Stromal cell of bone marrow (primary cell): Measurements from ENCODE around the gene SSRP1.
A peak's percentile ranks its signal among the peaks of the same experiment; 100 is the strongest.
"Not testable (repeated sequence)": the region's sequence is repeated elsewhere in the genome, so short reads cannot be mapped to it uniquely, and the experiment has no call there.

Source experiments
- DNase-seq: peaks from one replicate; pipeline ENCODE4 v3.0.0-alpha.2; 2012; ENCODE audit warnings: low read depth

Gene SSRP1, protein sequence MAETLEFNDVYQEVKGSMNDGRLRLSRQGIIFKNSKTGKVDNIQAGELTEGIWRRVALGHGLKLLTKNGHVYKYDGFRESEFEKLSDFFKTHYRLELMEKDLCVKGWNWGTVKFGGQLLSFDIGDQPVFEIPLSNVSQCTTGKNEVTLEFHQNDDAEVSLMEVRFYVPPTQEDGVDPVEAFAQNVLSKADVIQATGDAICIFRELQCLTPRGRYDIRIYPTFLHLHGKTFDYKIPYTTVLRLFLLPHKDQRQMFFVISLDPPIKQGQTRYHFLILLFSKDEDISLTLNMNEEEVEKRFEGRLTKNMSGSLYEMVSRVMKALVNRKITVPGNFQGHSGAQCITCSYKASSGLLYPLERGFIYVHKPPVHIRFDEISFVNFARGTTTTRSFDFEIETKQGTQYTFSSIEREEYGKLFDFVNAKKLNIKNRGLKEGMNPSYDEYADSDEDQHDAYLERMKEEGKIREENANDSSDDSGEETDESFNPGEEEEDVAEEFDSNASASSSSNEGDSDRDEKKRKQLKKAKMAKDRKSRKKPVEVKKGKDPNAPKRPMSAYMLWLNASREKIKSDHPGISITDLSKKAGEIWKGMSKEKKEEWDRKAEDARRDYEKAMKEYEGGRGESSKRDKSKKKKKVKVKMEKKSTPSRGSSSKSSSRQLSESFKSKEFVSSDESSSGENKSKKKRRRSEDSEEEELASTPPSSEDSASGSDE

DNA sequence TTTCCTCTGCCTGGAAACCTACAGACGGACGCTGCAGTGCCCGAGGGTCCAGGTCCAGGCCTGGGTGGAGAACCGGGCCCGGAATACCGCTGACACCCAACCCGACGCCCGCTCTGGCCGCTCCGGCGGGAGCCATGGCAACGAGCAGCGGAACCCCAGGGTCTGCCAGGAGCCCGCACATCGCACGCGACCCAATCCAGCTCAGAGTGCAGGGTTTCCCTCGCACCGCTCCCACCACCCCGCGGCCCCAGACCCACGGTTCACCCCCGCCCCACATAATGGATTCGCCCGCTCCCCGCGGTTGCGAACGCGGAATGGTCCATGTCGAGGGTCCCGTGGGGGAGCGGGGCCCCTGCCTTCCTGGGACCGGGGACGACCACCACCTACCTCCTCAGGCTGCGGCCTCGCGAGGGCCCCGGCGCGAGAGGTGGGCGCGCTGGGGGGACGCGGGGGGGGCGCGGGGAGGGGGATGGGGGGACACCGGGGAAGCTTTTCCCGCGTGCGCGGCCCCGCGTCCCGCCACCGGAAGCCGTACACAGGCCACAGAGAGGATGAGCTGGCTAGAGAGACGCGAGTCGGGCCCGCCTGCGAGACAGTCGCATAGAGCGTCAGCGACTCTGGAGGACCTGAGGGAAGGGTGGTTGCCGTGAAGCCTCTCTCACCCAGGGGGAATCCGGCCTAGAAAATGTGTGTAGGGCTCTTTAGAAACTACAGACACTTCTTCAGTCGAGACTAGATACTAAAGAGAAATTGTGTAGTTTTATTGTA is at the start of gene SSRP1:
Gene SSRP1 (minus strand): TSS at position 550 of the 768 bp plus-strand sequence. CDS start 771 bp downstream, outside the sequence.
- peak; percentile 73 for DNase-seq

DNA sequence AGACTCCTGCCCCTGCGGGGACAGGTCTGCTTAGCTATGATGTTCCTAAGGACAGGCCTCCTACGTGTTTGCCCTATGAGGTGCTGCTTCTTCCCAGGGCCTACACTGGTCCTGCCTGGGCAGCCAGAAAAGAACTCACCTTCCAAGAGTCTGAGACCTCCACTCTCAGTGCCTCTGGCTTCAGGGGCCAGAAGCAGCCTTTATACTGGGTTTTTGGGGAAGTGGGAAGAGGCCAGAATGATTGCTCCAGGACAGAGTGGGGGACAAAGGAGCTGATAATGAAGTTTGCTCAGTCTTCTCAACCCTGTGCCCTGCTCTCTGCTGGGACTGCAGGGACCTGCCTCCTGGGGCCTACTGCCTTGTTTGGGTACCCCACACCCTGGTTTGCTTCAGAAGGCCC is 45.3 kb upstream of the SSRP1 start, which contains the start of gene PRG3:
Gene PRG3 (minus strand): TSS at position 176 of the 400 bp plus-strand sequence. CDS start 442 bp downstream, outside the sequence.
- DNase-seq, result no peak

DNA sequence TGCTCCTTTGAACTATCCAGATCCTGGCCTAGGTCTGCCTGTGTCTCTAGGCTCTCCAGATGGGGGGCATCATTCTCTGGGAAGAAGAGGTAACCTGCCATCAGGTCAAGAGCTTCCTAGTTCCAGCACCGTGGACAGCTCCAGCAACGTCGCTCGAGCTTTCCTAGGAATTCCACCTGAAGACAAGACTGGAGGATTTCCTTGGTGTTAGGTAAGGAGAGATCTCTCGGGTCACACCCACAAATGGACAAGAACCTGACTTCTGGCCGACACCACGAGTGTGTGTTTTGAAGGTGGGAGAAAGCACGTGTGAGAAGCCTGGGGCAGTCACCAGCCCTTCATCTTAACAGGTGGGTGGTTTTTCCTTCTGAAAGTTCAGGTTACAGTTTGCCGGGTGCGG is 44.0 kb upstream of the SSRP1 start:
- no peak for DNase-seq

DNA sequence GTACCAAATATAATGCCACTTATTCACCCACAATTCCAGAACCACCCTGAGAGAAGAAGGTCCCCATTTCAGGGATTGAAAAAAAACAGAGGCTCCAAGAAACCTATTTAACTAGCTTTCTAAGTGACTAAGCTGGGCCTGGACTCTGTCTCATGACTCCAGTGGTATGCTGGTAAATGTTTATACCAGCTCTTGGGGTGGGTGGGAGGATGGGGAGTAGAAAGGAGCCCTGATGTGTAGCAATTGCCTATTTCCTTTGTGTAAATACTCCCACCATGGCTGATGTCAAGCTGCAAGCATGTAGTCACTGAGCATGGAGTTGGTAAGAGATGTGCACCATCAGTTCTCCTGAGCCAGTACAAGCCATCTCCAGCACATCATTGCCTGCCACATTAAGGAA is 42.5 kb upstream of the SSRP1 start:
- DNase-seq, result no peak

DNA sequence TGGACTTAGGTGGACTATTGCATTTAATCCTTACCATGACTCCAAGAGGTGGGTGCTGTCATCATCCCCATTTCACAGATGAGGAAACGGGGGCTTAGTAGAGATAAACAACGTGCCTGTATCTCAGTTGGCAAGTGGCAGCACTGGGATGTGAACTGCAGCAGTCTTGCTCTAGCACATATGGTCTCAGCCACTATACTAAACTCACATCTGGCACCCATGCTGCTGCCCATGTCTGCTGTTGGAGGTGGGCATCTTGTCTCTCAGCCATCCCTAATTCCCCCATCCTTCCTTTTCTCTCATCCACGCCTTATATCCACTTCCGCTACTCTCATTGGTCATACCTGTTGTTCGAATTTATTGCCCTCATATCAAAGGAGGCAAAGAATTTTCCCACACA is 41.4 kb upstream of the SSRP1 start:
- DNase-seq, result no peak

DNA sequence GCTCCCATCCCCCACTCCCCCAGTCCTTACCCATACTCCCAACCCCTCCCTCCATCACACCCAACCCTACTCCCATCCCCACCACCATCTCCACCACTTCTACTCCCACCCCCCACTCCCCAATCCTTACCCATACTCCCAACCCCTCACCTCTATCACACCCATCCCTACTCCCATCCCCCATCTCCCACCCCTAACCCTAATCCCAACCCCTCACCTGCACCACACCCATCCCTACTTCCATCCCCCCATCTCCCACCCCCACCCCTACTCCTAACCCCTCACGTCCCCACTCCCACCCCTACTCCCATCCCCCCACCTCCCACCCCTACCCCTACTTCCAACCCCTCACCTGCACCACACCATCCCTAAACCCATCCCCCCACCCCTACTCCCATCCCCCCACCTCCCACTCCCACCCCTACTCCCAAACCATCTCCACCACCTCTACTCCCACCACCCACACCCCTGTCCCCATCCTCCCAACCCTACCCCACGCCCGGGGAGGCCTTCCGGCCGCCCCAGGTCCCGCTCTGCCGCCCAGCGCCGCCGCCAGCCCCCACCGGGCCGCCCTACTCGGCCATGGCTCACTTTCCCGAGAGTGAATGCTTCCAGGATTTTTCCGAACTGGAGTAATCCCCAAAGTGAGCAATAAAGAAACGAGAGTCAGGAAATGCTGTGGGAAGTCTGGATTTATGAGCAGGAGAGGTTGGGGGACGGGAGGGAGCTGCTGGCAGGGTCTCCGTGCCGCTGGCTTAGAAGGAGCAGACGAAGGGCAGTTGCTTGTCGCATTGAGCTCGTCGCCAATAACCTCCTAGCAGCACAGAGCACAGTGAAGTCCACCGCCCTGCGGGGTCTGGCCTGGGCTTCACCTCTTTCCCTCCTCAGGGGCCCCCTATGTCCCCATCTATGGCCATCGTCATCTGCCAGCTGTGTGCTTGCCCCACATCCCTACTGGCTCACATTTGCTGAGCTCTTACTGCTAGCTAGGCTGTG is 40.7 kb upstream of the SSRP1 start:
- no peak for DNase-seq

DNA sequence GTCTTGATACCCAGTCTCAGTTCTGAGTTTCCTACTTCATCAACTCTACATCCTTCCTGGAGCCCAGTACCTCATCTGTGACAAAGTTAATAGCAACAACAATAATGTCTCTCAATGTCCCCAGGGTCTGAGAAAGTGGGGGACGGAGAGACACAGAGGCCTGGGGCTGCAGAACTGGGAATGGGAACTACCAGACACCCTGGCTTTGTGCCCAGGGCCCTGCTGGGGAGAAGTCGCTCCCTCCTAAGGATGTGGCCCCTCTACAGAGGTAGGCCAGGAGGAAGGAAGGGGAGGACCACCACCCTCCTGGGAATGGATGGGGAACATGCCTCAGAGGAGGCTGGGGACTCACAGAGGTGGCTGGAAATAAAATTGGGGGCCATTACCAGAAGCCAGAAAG is 39.8 kb upstream of the SSRP1 start:
- DNase-seq, result no peak

DNA sequence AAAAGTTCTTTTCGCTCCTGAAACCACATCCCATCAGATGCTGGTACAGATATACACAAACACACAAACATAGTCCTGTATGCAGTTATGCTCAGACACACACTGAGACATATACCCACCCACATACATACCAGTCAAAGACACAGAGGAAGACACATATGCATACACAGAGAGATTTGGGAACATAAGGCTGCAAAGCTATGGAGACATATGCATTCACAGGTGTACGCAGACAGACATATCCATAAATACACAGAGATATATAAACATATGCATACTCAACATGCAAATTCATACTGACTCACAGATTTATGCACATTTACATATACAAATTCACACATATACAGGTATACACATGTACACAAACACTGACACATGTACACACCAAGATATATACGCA is 39.3 kb upstream of the SSRP1 start:
- no peak for DNase-seq

DNA sequence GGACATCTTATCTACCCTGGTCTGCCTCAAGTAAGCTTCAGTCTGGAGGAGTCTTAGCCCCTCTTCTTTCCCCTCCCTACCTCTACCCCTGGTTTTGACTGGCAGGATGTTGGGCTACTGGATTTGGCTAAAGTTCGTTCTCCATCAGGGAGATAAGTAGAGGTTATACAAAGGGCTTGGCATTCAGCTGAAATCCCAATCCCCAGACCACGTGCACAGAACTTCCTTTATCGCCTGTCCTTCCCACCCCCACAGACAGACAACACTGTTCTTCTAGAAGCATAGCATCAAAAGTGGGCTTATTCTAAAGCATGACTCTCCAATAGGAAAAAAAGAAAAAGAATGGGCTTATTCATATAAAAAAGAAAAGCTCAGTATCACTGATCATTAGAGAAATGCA is 37.5 kb upstream of the SSRP1 start:
- DNase-seq, result no peak

DNA sequence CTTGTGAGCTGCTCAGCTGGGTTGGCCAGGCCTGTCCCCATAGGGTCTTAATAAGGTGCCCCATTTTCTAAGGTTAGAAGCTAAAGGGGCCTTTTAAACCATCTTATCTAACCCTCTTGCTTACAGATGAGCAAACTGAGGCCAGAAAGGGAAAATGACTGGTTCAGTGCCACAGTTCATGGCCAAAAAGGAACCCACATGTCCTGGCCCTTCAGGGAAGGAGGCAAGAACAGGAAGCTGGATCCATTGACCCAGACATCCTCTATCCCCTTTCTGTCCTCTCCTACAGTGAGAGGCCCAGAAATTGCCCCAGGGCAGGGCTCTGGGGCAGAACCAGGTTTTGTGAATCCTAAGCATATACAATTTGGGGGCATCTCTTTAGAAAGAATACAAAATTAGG is 35.2 kb upstream of the SSRP1 start:
- no peak for DNase-seq

DNA sequence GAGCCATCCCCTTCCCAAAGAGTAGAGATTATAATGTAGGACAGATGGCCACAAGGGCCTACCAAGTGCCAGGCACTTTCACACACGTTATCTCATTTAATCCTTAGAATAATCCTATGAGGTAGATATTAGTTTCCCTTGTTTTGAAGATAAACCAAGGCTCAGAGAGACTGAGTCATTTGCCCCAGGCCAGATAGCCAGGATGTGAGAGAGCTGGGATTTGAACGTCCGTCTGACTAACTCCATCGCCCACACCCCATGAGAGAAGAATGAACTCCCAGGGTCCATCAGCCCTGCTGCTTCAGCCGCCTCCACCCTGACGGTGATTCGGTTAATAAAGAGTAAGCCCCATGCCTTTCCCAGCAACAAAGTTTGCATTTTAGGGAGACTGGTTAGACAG is 34.6 kb upstream of the SSRP1 start:
- no peak for DNase-seq

DNA sequence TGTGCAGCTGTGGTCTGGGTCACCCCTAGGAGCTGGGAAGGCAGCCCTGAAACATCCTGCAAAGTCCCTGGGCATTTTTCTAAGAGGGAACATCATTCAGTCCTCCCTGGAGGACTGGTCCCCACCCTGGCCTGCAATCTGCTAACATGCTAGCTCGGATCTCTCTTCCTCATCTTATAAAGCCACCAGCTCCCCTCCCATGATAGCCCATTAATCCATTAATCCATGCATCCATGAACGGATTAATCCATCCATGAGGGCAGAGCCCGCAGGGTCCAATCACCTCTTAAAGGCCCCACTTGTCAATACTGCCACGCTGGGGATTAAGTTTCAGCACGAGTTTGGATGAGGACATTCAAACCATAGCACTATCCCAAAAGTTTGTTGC is 33.1 kb upstream of the SSRP1 start:
- no peak for DNase-seq

DNA sequence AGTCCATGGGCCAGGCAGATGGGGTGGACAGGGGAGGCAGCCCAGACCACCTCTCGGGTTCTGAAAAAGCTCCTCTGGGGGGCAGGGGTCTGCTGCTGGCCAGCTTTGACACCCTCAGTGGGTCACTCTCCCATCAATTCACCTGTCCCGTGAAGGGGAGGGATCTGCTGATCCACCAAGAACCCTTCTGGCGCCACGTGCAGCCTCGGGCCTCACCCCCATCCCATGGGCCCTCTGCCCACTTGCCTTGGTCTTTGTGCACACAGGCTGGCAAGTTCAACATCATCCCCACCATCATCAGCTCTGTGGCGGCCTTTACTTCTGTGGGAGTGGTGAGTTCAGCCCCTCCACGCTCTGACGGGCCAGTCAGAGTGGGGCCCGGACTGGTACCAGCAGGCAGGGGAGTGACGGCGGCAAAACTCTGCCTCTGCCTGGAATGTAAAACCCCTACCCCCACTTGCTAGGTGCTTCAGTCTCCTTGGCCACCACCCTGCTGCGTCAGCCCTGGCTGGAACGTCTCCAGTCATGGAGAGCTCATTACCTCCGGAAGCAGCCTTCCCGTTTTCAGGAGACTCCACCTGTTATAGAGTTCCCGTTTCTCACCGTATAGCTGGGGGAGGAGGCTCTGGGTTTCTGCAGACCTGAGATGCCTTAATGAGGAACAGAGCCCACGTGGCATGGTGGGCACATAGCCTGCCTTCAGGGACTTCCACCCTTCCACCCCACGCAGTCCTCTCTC is 32.6 kb upstream of the SSRP1 start:
- DNase-seq, result no peak

DNA sequence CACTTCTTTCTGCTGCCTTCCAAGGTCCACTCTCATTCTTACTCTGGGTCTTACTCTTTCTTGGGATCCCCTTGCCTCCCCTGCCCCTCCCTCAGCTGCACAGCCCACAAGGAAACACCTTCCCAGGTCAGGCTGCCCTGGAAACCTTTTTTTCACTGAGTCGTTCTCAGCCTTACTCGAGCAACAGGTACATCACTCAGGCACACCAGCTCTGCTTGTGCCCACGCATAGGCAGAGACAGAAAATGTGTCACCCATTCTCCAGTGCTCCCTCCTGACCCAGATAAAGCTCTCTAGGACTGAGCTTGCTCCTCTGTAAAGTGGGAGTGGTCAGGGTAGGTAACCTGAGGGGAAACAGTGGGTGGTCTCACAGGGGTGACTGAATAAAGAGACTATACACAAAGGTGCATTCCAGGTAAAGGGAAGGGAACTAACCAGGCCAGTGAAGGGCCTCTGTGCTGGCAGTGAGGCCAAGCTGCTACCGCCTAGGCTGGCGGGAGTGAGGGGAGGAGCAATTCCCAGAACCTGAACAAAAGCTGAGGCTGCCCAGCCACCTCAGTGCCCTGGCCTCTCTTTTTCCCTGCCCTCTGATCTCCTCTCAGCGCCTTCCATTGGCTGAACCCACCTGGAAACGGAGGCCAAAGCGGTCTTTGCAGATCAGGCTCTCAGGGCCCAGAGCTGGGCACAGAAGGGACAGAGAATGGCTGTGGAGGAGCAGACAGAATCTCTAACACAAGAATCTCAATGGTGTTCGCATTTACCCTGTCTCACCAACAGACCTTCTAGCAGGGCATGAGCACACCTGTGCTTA is 29.4 kb upstream of the SSRP1 start:
- no peak for DNase-seq

DNA sequence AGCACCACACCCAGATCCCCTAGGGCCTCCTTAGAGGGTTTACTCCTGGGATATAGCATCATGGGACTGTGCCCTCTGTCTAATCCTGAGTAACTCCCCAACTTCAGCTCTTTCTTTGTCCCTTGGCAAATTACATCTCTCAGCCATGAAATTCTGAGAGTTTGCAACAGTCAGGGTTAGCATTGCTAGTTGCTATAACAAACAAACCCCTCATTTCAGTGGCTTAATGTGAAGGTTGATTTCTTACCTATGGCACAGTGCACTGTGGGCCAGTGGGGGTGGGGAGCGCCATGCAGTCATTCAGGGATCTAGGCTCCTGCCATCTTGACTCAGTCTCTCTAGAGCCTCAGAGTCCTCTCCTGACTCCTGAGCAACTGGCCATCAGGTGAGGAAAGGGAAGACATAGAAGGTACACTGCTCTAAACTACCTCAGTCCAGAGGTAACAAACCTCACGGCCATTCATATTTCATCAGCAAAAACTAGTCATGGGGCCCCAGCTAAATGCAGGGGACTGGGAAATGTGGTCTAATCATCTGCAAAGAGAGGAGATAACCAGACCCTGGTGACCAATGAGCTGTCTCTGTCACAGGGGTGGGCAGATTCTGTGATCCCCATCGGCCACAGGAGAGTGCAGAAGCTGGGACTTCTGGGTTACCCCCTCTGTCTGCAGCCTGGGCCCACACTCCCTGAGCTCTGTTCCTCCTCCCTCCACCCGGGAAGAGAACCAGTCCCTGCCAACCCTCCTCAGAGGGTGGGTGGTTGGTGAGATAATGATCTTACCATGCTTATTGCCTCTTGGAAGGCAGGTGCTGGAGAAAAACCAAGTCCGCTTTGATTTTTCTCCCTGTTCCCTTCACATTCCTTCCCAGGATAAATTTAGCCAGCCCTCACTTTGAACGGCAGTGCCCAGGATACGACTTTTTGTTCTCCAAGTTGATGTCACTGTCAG is 27.7 kb upstream of the SSRP1 start:
- DNase-seq, result no peak

DNA sequence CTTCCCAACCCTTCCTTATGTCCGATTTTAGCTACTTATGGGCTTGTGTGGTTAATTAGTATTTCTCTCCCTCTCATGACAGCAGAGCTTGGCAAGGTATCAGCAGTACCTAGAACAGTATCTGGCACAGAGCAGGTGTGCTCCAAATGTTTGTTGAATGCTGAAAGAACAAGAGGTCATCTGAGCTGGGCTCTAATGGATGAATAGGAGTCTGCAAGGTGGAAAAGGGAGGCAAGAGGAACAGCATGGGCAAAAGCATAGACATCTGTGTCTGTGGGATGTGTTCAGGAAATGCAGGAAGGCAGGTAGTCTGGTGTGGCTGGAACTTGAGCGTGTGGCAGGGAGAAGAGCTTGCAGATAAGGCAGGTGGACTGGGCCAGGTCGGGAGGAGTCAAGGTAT is 26.2 kb upstream of the SSRP1 start:
- no peak for DNase-seq

DNA sequence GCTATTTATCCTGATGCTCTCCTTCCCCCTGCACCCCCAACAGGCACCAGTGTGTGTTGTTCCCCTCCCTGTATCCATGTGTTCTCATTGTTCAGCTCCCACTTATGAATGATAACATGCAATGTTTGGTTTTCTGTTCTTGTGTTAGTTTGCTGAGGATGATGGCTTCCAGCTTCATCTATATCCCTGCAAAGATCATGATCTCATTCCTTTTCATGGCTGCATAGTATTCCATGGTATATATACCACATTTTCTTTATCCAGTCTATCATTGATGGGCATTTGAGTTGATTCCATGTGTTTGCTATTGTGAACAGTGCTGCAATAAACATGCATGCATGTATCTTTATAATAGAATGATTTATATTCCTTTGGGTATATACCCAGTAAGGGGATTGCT is 25.7 kb upstream of the SSRP1 start:
- not testable (repeated sequence) for DNase-seq

DNA sequence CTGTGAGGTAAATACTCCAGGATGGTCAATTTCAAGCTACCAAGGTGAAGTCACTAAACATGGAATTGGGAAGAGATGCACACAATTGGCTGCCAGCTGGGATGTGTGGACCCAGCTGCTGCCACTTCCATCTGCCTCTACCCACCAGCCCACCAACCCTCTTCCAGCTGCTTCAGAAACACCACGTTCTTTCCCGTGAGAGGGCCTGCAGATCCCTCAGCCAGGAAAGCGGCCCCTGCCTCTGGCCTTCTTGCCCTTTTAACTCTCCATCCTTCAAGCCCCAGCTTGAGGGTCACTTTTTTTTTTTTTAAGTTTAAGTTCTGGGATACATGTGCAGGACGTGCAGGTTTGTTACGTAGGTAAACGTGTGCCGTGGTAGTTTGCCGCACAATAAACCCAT is 25.3 kb upstream of the SSRP1 start:
- no peak for DNase-seq
